ENCODE data around the gene GTSF1L.

GRCh38 chr20:43770342-43770741 lies 43.5 kb upstream of the GTSF1L start:
- TF ChIP-seq, protein P1, sequence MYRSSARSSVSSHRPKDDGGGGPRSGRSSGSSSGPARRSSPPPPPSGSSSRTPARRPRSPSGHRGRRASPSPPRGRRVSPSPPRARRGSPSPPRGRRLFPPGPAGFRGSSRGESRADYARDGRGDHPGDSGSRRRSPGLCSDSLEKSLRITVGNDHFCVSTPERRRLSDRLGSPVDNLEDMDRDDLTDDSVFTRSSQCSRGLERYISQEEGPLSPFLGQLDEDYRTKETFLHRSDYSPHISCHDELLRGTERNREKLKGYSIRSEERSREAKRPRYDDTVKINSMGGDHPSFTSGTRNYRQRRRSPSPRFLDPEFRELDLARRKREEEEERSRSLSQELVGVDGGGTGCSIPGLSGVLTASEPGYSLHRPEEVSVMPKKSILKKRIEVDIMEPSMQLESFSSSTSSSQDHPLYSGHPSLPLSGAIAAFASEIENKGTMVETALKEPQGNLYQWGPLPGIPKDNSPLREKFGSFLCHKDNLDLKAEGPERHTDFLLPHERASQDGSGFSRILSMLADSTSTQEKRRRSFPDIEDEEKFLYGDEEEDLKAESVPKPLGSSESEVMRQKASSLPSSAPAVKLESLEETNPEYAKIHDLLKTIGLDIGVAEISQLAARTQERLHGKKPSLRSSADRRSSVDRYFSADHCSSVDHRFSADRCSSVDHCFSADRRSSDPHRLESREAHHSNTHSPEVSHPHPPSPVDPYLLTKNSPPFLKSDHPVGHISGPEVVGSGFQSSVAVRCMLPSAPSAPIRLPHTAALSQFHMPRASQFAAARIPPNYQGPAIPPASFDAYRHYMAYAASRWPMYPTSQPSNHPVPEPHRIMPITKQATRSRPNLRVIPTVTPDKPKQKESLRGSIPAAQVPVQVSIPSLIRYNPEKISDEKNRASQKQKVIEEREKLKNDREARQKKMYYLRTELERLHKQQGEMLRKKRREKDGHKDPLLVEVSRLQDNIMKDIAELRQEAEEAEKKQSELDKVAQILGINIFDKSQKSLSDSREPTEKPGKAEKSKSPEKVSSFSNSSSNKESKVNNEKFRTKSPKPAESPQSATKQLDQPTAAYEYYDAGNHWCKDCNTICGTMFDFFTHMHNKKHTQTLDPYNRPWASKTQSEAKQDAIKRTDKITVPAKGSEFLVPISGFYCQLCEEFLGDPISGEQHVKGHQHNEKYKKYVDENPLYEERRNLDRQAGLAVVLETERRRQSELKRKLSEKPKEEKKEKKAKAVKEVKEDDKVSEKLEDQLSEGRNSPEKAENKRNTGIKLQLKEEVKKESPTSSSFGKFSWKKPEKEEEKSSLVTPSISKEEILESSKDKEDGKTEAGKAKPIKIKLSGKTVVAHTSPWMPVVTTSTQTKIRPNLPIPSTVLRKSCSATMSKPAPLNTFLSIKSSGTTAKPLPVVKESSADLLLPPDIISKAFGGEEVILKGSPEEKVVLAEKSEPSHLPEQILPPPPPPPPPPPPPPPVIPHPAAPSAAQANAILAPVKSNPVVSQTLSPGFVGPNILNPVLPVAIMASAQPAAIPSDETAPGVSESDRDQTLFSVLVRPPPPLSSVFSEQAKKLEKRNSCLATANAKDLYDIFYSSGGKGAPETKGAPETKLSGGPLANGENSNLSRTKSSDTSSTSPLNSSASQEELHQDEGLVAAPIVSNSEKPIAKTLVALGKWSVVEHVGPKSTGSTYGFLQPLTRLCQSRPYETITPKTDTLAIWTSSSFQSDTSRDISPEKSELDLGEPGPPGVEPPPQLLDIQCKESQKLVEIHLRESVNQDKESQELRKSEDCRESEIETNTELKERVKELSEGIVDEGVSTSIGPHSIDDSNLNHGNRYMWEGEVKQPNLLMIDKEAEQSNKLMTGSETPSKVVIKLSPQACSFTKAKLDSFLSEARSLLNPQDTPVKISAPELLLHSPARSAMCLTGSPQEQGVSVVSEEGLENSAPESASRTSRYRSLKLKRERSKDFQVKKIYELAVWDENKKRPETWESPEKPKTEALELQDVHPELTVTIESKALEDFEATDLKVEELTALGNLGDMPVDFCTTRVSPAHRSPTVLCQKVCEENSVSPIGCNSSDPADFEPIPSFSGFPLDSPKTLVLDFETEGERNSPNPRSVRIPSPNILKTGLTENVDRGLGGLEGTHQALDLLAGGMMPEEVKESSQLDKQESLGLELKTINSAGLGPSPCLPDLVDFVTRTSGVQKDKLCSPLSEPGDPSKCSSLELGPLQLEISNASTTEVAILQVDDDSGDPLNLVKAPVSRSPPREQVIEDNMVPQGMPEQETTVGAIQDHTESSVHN (IDR thresholded peaks at IDR 0.05; ENCODE audit: borderline replicate concordance in 1 of 2, low read depth in 1 of 2), result no peak
- TF ChIP-seq CTCF (IDR thresholded peaks at IDR 0.05 in 2 of 3, conservative IDR thresholded peaks at IDR 0.05 in 1 of 3; ENCODE audit: insufficient read depth in 2 of 3, low read depth in 1 of 3, low read length in 3 of 3), result no peak
- TF ChIP-seq ETV6 (IDR thresholded peaks at IDR 0.05; ENCODE audit: borderline replicate concordance in 1 of 2, low read depth in 2 of 2, low read length in 1 of 2), result no peak
- TF ChIP-seq ETV6 (CRISPR knock-in tag; IDR thresholded peaks at IDR 0.05; ENCODE audit: borderline replicate concordance), result no peak
- TF ChIP-seq, protein P2, sequence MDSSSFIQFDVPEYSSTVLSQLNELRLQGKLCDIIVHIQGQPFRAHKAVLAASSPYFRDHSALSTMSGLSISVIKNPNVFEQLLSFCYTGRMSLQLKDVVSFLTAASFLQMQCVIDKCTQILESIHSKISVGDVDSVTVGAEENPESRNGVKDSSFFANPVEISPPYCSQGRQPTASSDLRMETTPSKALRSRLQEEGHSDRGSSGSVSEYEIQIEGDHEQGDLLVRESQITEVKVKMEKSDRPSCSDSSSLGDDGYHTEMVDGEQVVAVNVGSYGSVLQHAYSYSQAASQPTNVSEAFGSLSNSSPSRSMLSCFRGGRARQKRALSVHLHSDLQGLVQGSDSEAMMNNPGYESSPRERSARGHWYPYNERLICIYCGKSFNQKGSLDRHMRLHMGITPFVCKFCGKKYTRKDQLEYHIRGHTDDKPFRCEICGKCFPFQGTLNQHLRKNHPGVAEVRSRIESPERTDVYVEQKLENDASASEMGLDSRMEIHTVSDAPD (CRISPR knock-in tag; IDR thresholded peaks at IDR 0.05), result no peak
- TF ChIP-seq TAF15 (IDR thresholded peaks at IDR 0.05; ENCODE audit: low read depth, low read length), result no peak
- TF ChIP-seq RFX5 (IDR thresholded peaks at IDR 0.05; ENCODE audit: low read depth, low read length), result no peak
- TF ChIP-seq POLR2A (conservative IDR thresholded peaks at IDR 0.05), result no peak
- TF ChIP-seq E2F4 (CRISPR knock-in tag; IDR thresholded peaks at IDR 0.05; ENCODE audit: low read depth), result no peak
- TF ChIP-seq GABPB1 (CRISPR knock-in tag; IDR thresholded peaks at IDR 0.05), result no peak
- TF ChIP-seq YY1 (IDR thresholded peaks at IDR 0.05; ENCODE audit: borderline replicate concordance in 1 of 3, control insufficient read depth in 1 of 3, extremely low read depth in 1 of 3, insufficient read depth in 3 of 3, insufficient read length in 1 of 3, insufficient replicate concordance in 2 of 3, low read depth in 1 of 3, low read length in 2 of 3), result no peak
- no peak for TF ChIP-seq ZNF23 (CRISPR knock-in tag; IDR thresholded peaks at IDR 0.05)
- TF ChIP-seq, protein P3, sequence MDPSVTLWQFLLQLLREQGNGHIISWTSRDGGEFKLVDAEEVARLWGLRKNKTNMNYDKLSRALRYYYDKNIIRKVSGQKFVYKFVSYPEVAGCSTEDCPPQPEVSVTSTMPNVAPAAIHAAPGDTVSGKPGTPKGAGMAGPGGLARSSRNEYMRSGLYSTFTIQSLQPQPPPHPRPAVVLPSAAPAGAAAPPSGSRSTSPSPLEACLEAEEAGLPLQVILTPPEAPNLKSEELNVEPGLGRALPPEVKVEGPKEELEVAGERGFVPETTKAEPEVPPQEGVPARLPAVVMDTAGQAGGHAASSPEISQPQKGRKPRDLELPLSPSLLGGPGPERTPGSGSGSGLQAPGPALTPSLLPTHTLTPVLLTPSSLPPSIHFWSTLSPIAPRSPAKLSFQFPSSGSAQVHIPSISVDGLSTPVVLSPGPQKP (CRISPR knock-in tag; IDR thresholded peaks at IDR 0.05), result no peak
- TF ChIP-seq, protein P4, sequence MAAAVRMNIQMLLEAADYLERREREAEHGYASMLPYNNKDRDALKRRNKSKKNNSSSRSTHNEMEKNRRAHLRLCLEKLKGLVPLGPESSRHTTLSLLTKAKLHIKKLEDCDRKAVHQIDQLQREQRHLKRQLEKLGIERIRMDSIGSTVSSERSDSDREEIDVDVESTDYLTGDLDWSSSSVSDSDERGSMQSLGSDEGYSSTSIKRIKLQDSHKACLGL (CRISPR knock-in tag; IDR thresholded peaks at IDR 0.05; ENCODE audit: borderline replicate concordance, poor library complexity, severe bottlenecking), result no peak
- TF ChIP-seq EP300 (IDR thresholded peaks at IDR 0.05; ENCODE audit: low read length), result no peak
